SU-DHL-6 (cell line): ENCODE measurements around the gene POU6F2.

Experiments used
- CTCF ChIP-seq: fragments of 200-600 bp; sonication (generic); IDR thresholded peaks from one replicate; pipeline ENCODE4 v1.5.1; 2017; ENCODE audit warnings: antibody characterized with exemption, mild to moderate bottlenecking, low read length, moderate library complexity; ENCODE audit not compliant: insufficient read depth, poor library complexity, severe bottlenecking
- EZH2phosphoT487 ChIP-seq: fragments of 200-600 bp; sonication (generic), shearing (Covaris generic); conservative IDR thresholded peaks from 2 replicates; pipeline ENCODE4 v1.6.1; 2018; ENCODE audit warnings: mild to moderate bottlenecking, antibody characterized with exemption, low read length, moderate library complexity, mixed read lengths

- no peak for TF ChIP-seq CTCF
- TF ChIP-seq EZH2phosphoT487 = no peak
Observed at GRCh38 chr7:39375874-39376190, 398.1 kb downstream of the POU6F2 start.
